Hematopoietic multipotent progenitor cell treated with erythropoietin and hydrocortisone succinate and interleukin-3 and kit ligand, for 15 days (in vitro differentiated cells): Measurements from ENCODE around the gene ANTKMT.

Experiments used
- DNase-seq: peaks from one replicate; pipeline ENCODE4 v3.0.0-alpha.2; 2015; ENCODE audit warnings: low spot score

The ANTKMT gene

GRCh38 chr16:700684-701584 is 20.0 kb upstream of the ANTKMT start:
- no peak for DNase-seq

- no peak for DNase-seq
Measured at GRCh38 chr16:702341-702740, 18.6 kb upstream of the ANTKMT start.

GRCh38 chr16:703406-703805 is 17.5 kb upstream of the ANTKMT start:
- no peak for DNase-seq

GRCh38 chr16:704047-704446 is 16.9 kb upstream of the ANTKMT start:
- no peak for DNase-seq

- no peak for DNase-seq
Measured at GRCh38 chr16:704552-705380, 16.2 kb upstream of the ANTKMT start.

GRCh38 chr16:705431-706188 is 15.3 kb upstream of the ANTKMT start, which contains the start of gene FBXL16:
FBXL16 (minus strand) TSS chr16:705801; CDS start chr16:697405, 8,396 bp downstream.
- DNase-seq = no peak

- DNase-seq = no peak
Measured at GRCh38 chr16:706189-707061, 14.5 kb upstream of the ANTKMT start.

GRCh38 chr16:707062-707538 is 13.8 kb upstream of the ANTKMT start:
- no peak for DNase-seq

GRCh38 chr16:708019-708418 is 12.9 kb upstream of the ANTKMT start:
- DNase-seq = no peak

- no peak for DNase-seq
Measured at GRCh38 chr16:708959-709358, 12.0 kb upstream of the ANTKMT start.

- DNase-seq = no peak
Measured at GRCh38 chr16:709566-710499, 11.1 kb upstream of the ANTKMT start.

GRCh38 chr16:710500-711075 is 10.4 kb upstream of the ANTKMT start:
- DNase-seq = no peak

- no peak for DNase-seq
Measured at GRCh38 chr16:711084-711483, 9.9 kb upstream of the ANTKMT start.

- DNase-seq = peak; percentile 77
Measured at GRCh38 chr16:711548-712320, 9.2 kb upstream of the ANTKMT start.

- peak; percentile 29 for DNase-seq
Measured at GRCh38 chr16:712740-713250, 8.2 kb upstream of the ANTKMT start.

- DNase-seq = no peak
Measured at GRCh38 chr16:714079-714478, 6.9 kb upstream of the ANTKMT start.

GRCh38 chr16:714558-715476 is 6.1 kb upstream of the ANTKMT start, which contains the start of gene METRN:
METRN (plus strand) TSS chr16:715118; CDS start chr16:715290, 172 bp downstream.
- peak; percentile 85 for DNase-seq
